Stimulated activated CD4-positive, alpha-beta T cell treated with anti-CD3 and anti-CD28 coated beads, TNF-alpha, amount 100 ng/mL, for 48 hours (primary cell): ENCODE measurements around the gene PRKAG3.
"Not testable (repeated sequence)": the region's sequence is repeated elsewhere in the genome, so short reads cannot be mapped to it uniquely, and the experiment has no call there.

ENCODE experiments used
- DNase-seq, 3 donors: peaks; one replicate each; pipeline ENCODE4 v3.0.0-alpha.2; 2020; ENCODE audit warnings: low read depth in 3 of 3

The PRKAG3 gene

GRCh38 chr2:218863021-218863520, 31.5 kb upstream of the PRKAG3 start:
- no peak for DNase-seq

GRCh38 chr2:218861645-218862318, 30.2 kb upstream of the PRKAG3 start:
- DNase-seq = no peak

DNA sequence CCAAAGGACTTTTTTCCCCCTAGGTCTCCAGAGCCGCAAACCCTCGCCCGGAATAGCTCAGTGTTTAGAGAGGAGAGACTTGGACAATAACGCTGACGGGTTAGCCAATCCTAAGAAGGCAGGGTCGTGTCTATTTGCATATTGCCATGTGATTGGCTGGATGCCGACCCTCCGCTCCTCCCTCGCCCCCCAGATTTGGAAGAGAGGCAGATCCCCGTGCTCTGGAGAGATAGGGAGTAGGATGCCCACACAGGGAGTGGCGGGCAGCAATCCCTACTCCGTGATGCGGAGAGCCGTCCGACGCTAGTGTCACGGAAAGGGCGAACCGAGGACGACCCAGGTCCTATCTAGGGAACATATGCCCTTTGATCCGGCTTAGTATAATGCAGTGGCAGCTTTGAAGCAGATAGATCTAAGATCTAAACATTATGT, 29.4 kb upstream of the PRKAG3 start:
- DNase-seq = no peak

GRCh38 chr2:218859988-218860831, 28.6 kb upstream of the PRKAG3 start:
- DNase-seq = no peak

DNA sequence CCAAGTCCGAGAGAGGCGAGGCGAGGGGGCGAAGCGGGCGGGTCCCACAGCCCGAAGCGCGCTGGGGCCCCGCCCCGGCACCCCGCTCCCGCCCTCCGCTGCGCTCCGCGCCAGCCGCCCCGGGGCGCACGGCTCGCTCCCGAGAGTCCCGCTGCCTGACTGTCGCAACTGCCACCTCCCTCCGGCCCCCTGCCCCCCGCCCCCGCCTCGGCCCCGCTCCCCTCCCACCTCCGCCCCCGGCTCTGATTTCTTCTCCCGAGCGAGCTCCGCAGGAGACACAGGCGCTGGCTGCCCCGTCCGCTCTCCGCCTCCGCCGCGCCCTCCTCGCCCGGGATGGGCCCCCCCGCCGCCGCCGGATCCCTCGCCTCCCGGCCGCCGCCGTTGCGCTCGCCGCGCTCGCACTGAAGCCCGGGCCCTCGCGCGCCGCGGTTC, 28.0 kb upstream of the PRKAG3 start, which contains the start of gene WNT6:
TSS of gene WNT6 (plus strand) at position 250 of the 432 bp plus-strand sequence. CDS start 233 bp downstream, outside the sequence.
- no peak for DNase-seq

GRCh38 chr2:218858671-218859555, 27.3 kb upstream of the PRKAG3 start:
- no peak for DNase-seq

- DNase-seq = no peak
These were observed 26.5 kb upstream of the PRKAG3 start for GRCh38 chr2:218858138-218858445.

GRCh38 chr2:218857371-218858137, 26.0 kb upstream of the PRKAG3 start:
- no peak for DNase-seq

- no peak for DNase-seq
These were observed 25.3 kb upstream of the PRKAG3 start for GRCh38 chr2:218856896-218857243.

DNA sequence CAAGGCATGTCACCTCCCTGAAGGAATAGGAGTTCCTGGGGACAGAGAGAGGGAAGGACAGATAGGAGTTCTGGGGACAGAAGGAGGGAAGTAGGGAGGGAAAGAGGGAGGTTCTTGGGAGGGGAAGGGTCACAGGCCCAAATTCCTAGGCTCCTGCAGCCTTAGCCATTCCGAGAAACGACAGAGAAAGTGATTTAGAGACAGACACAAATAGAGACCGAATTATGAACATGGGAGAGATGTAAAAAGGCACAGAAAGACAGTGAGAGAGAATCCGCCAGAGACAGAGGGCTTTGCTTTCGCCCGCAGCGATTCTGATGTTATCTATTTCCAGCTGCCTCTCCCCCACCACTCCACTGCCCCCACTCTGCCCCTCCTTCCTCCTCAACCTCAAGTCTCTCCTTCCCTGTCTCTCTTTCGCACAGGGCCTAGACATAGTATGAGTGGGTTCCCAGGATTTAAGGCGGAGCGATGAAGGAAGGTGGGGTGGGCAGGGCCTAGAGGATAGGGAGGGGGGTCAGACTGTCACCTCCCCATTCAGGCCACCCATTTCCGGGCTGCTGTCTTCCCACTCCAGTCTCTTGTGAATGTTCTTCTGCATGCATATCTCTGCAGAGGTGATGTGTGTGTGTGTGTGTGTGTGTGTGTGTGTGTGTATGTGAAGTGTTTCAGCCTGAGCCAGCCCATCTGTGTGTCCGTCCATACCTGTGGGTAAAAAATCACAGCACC, 24.7 kb upstream of the PRKAG3 start:
- no peak for DNase-seq

- no peak for DNase-seq
These were observed 23.9 kb upstream of the PRKAG3 start for GRCh38 chr2:218855305-218856166.

- DNase-seq = no peak
These were observed 23.3 kb upstream of the PRKAG3 start for GRCh38 chr2:218854860-218855259.

- no peak for DNase-seq
These were observed 22.2 kb upstream of the PRKAG3 start for GRCh38 chr2:218853766-218854165.

- DNase-seq = peak; percentile 23 to 56 (median 47)
These were observed 21.5 kb upstream of the PRKAG3 start for GRCh38 chr2:218852911-218853667.

GRCh38 chr2:218851286-218851685, 19.7 kb upstream of the PRKAG3 start:
- no peak for DNase-seq

DNA sequence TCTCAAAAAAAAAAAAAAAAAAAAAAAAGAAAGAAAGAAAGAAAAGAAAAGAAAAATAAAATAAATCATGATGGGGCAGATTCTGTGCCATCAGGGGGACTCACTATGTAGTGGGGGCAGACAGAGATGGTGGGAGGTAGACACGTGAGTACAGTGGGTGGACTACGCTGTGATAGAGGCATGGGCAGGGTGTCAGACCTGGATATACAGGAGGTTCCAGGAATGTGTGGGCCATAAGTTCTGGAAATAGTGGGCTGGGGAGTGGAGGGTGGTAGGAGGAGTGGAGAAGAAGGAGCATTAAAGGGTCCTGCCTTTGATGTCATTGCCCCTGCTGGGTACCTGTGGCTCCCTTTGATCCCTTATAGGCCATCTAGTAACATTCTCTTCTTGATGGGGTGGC, 19.2 kb upstream of the PRKAG3 start:
- DNase-seq = no peak

DNA sequence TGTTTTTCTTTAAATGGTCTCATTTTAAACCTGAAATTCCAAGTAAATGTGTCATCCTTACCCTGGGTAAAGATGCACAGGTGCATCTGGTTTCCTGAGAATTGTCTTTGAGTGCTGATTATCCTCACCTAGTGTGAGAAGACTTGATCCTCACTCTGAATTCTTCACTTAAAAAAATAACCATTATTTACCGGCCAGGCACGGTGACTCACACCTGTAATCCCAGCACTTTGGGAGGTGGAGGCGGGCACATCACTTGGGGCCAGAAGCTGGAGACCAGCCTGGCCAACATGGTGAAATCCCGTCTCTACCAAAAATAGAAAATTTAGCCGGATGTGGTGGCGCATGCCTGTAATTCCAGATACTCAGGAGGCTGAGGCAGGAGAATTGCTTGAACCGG, 18.1 kb upstream of the PRKAG3 start:
- DNase-seq = no peak

- not testable (repeated sequence) for DNase-seq
These were observed 15.4 kb upstream of the PRKAG3 start for GRCh38 chr2:218846963-218847362.

DNA sequence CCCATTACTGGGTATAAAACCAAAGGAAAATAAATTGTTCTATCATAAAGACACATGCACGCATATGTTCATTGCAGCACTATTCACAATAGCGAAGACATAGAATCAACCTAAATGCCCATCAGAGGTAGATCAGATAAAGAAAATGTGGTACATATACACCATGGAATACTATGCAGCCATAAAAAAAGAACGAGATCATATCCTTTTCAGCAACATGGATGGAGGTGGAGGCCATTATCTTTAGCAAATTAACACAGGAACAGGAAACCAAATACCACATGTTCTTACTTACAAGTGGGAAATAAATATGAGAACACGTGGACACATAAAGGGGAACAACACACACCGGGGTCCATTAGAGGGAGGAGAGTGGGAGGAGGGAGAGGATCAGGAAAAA, 12.7 kb upstream of the PRKAG3 start:
- not testable (repeated sequence) for DNase-seq
